WERI-Rb-1 (cell line): Measurements from ENCODE around the gene WSCD1.

Experiments used
- DNase-seq: peaks from one replicate; pipeline ENCODE4 v3.0.0-alpha.2; 2020
- H3K27ac ChIP-seq: fragments of 250-450 bp; sonication (Bioruptor Pico); 2 replicates; pipeline ENCODE4 v1.5.1; 2020; ENCODE audit warnings: mild to moderate bottlenecking, moderate library complexity
- H3K27me3 ChIP-seq: fragments of 250-450 bp; sonication (Bioruptor Pico); 2 replicates; pipeline ENCODE4 v1.5.1; 2021; ENCODE audit warnings: mild to moderate bottlenecking, low read depth, moderate library complexity; ENCODE audit not compliant: insufficient read depth, severe bottlenecking
- H3K36me3 ChIP-seq: fragments of 250-450 bp; sonication (Bioruptor Pico); 2 replicates; pipeline ENCODE4 v1.5.1; 2020; ENCODE audit warnings: mild to moderate bottlenecking, moderate library complexity
- H3K4me3 ChIP-seq: 2 replicates; pipeline ENCODE4 v1.5.1; 2011; ENCODE audit warnings: low read depth, mild to moderate bottlenecking, control low read depth, low read length
- H3K9me3 ChIP-seq: fragments of 250-450 bp; sonication (Bioruptor Pico); 2 replicates; pipeline ENCODE4 v1.5.1; 2021; ENCODE audit warnings: mild to moderate bottlenecking, moderate library complexity; ENCODE audit not compliant: severe bottlenecking
- TF ChIP-seq, protein P1 (sequence below): IDR thresholded peaks from 2 replicates; pipeline ENCODE4 v1.5.1; 2011; ENCODE audit warnings: low read depth, mild to moderate bottlenecking, control low read depth, inconsistent platforms, low read length

The WSCD1 gene

DNA sequence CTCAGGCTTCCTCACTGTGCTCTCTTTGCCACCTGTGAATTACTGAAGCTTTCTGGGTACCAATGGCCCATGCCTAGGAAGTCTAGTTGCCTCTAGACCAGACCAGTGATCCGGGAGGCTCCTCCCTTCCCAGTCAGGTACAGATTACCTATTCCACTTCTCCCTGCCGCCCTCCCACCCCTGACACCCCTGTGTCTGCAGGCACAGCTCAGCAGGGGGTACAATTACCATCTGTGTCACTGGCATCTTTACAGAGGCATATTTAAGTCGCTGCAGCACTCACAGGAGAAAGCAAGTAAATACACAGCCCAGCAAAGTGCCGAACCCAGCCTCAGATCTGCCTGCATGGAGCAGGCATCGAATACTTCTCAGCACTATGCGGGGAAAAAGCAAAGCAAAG is 5.3 kb upstream of the WSCD1 start:
- H3K36me3 ChIP-seq, result no peaks in the 10 kb centered on the region
- peak; percentile 30 for DNase-seq
- TF ChIP-seq, protein P1, sequence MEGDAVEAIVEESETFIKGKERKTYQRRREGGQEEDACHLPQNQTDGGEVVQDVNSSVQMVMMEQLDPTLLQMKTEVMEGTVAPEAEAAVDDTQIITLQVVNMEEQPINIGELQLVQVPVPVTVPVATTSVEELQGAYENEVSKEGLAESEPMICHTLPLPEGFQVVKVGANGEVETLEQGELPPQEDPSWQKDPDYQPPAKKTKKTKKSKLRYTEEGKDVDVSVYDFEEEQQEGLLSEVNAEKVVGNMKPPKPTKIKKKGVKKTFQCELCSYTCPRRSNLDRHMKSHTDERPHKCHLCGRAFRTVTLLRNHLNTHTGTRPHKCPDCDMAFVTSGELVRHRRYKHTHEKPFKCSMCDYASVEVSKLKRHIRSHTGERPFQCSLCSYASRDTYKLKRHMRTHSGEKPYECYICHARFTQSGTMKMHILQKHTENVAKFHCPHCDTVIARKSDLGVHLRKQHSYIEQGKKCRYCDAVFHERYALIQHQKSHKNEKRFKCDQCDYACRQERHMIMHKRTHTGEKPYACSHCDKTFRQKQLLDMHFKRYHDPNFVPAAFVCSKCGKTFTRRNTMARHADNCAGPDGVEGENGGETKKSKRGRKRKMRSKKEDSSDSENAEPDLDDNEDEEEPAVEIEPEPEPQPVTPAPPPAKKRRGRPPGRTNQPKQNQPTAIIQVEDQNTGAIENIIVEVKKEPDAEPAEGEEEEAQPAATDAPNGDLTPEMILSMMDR, result no peak
- H3K27me3 ChIP-seq, result no peaks in the 10 kb centered on the region
- no peak overlapping the region for H3K27ac ChIP-seq
- no peaks in the 10 kb centered on the region for H3K9me3 ChIP-seq
- H3K4me3 ChIP-seq, result no peak overlapping the region

- H3K9me3 ChIP-seq, result no peaks in the 10 kb centered on the region
- no peaks in the 10 kb centered on the region for H3K36me3 ChIP-seq
- no peak overlapping the region for H3K4me3 ChIP-seq
- TF ChIP-seq, protein P1, result no peak
- H3K27me3 ChIP-seq, result no peaks in the 10 kb centered on the region
- H3K27ac ChIP-seq, result no peak overlapping the region
- no peak for DNase-seq
Observed at GRCh38 chr17:6065351-6065750, 4.8 kb upstream of the WSCD1 start.

DNA sequence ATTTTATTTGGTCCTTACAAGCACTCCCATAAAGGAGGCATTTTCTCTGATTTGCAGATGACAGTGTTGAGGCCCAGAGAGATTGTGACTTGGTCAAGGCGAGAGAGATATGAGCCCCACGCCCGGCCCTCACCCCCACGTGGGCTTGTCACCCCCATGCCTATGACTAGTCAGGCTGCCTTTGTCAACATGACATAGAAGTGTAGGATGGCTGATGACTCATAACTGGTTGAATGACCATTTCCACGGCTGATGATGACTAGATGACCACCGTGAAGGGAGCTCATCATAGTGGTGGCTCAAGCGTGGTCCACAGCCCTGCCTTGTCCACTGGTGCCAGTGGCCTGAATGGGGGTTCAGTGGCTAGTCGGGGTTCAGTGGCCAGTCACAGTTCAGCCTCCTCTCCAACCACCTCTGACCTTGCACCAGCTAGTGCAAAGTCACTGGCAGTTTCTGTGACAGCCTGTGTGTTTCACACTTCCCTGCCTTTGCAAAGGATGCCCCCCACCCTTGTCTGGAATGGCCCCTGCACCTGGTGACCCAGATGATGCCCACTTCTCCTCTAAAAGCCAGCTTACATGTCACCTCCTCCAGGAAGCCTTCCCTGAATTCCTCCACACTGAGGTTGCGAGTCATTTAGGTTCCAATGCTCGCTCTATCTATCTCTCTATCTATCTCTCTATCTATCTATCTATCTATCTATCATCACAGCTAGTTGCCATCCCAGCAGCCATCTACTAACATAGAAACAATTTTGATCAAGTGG is 3.8 kb upstream of the WSCD1 start:
- TF ChIP-seq, protein P1, result no peak
- Histone ChIP-seq H3K27ac (no peak overlapping the region), H3K27me3 (no peaks in the 10 kb centered on the region), H3K36me3 (peaks cover 5% of the 10 kb centered on the region; the same call in 1 of the 2 replicates), H3K4me3 (no peak overlapping the region), H3K9me3 (no peaks in the 10 kb centered on the region)
- no peak for DNase-seq

GRCh38 chr17:6067060-6067459 is 3.1 kb upstream of the WSCD1 start:
- no peak overlapping the region for H3K4me3 ChIP-seq
- TF ChIP-seq, protein P1, result no peak
- H3K36me3 ChIP-seq, result peaks cover 12% of the 10 kb centered on the region
- H3K9me3 ChIP-seq, result no peaks in the 10 kb centered on the region
- H3K27ac ChIP-seq, result no peak overlapping the region
- no peak for DNase-seq
- H3K27me3 ChIP-seq, result no peaks in the 10 kb centered on the region

- H3K4me3 ChIP-seq, result peak overlapping the region; percentile 94
- no peaks in the 10 kb centered on the region for H3K27me3 ChIP-seq
- peak overlapping the region; percentile 90 for H3K27ac ChIP-seq
- peaks cover 46% of the 10 kb centered on the region for H3K36me3 ChIP-seq
- TF ChIP-seq, protein P1, result no peak
- no peaks in the 10 kb centered on the region for H3K9me3 ChIP-seq
- no peak for DNase-seq
Observed at GRCh38 chr17:6070430-6070912, 292 bp downstream of the WSCD1 start.
